HG02642 (cell line): ENCODE results near the gene ATP8A1.
"Not testable (repeated sequence)": the region's sequence is repeated elsewhere in the genome, so short reads cannot be mapped to it uniquely, and the experiment has no call there.

ENCODE experiments used
- ATAC-seq: cut with Tn5 transposase; IDR thresholded peaks from one replicate; pipeline ENCODE4 v1.9.1; 2021; ENCODE audit warnings: mild to moderate bottlenecking; ENCODE audit not compliant: unreplicated experiment, poor library complexity

The ATP8A1 gene

GRCh38 chr4:42480717-42481116 is 176.2 kb downstream of the ATP8A1 start:
- ATAC-seq: no peak

DNA sequence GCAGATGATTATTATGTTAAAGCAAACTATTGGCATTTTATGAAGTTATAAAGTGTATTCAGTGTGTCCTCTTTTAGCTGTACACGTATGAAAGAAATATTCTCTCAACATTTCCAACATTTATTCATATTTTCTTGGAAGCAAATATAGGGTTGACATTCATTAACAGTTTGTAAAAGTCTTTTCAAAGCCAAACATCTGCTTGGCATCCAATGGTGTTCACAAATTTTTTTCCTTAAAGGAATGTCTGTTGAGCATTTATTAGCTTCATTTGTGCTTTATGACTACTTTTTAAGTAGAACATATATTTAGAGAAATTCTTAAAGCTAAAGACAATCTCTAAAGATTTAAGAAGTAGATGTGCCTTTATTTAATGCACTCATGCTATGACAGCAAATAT is 176.6 kb downstream of the ATP8A1 start:
- no peak for ATAC-seq

- no peak for ATAC-seq
These were observed 178.0 kb downstream of the ATP8A1 start for GRCh38 chr4:42478946-42479345.

DNA sequence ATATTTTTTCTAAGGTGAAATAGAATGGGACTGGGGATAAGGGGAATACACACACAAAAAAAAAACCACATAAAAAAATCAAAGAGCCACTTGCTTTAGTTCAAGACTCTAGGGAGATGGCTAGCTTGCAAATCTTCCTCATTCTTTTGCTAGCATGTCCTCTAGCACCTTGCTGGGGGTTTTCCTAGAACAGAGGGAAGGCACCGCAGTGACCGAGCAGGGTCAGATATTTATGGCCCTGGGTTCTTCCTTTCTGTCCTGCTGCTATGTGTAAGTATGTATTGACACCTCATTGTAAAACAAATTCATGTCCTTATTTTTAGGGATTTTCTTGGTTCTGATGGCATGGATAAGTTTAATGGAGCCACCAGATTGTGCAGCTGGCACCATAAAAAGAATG is 178.4 kb downstream of the ATP8A1 start:
- no peak for ATAC-seq

GRCh38 chr4:42474406-42474805 is 182.5 kb downstream of the ATP8A1 start:
- no peak for ATAC-seq

GRCh38 chr4:42473071-42473684 is 183.7 kb downstream of the ATP8A1 start:
- no peak for ATAC-seq

GRCh38 chr4:42471896-42472295 is 185.0 kb downstream of the ATP8A1 start:
- ATAC-seq: no peak

- no peak for ATAC-seq
These were observed 186.9 kb downstream of the ATP8A1 start for GRCh38 chr4:42470023-42470422.

GRCh38 chr4:42467777-42468176 is 189.1 kb downstream of the ATP8A1 start:
- ATAC-seq: not testable (repeated sequence)

GRCh38 chr4:42466273-42466844 is 190.5 kb downstream of the ATP8A1 start:
- no peak for ATAC-seq

- ATAC-seq: no peak
These were observed 192.3 kb downstream of the ATP8A1 start for GRCh38 chr4:42464550-42465094.

- ATAC-seq: not testable (repeated sequence)
These were observed 195.7 kb downstream of the ATP8A1 start for GRCh38 chr4:42461216-42461615.

GRCh38 chr4:42460043-42460442 is 196.9 kb downstream of the ATP8A1 start:
- peak; percentile 97 for ATAC-seq

GRCh38 chr4:42458657-42459056 is 198.2 kb downstream of the ATP8A1 start:
- ATAC-seq: no peak

- ATAC-seq: no peak
These were observed 202.0 kb downstream of the ATP8A1 start for GRCh38 chr4:42454755-42455420.

DNA sequence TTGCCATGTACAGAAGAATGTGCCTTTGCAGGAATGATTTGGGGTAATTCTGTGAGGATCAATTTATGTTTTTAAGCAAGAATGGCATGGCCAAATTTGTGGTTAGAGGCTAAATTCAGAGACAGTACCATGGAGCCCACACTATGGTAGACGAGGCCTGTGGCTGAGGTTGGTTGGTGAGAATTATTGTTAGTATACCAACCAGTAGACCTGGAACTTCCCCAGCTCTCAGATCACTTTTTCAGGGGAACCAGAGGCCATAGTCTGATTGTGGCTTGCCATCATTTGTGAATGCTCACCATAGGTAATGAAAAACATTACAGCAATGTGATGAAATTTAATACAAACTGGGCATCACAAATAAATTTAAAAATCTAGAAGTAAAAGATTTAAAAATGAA is 203.3 kb downstream of the ATP8A1 start:
- peak; percentile 85 for ATAC-seq

GRCh38 chr4:42452823-42453222 is 204.1 kb downstream of the ATP8A1 start:
- ATAC-seq: no peak

DNA sequence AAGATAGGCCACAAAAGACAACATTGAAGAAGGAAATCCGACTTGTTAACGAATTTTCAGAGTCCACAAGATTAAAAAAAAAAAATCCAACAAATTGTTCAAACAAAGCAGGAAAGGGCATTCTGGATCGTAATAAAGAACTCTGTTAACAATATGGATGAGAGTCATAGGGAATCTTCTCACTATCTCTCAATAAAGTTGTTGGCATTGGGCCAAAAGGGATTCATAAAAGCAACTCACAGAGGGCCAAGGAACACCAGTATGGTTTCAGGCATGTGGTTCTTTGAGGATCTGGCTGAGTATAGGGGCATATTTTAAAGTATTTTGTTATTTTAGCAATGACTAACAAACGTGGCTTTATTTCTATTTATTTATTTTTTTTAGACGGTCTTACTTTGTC is 210.1 kb downstream of the ATP8A1 start:
- no peak for ATAC-seq

DNA sequence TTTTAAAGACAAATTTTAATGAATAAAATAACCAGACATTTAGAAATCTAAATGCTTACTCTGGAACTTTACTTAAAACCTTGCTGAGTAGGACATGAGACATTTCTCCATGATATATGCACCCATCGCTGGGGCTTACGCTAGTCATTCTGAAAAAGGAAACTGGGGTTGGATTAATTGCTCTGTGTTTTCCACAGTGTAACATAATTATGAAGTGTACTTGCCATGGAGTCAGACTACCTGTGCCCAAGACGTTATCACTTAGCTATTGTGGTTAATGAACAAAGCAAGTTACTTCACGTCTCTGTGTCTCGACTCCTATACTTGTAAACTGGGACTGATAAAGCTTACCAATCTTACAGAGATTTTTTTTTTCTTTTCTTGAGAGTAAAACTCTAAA is 211.9 kb downstream of the ATP8A1 start:
- no peak for ATAC-seq

GRCh38 chr4:42442601-42443000 is 214.3 kb downstream of the ATP8A1 start:
- no peak for ATAC-seq

DNA sequence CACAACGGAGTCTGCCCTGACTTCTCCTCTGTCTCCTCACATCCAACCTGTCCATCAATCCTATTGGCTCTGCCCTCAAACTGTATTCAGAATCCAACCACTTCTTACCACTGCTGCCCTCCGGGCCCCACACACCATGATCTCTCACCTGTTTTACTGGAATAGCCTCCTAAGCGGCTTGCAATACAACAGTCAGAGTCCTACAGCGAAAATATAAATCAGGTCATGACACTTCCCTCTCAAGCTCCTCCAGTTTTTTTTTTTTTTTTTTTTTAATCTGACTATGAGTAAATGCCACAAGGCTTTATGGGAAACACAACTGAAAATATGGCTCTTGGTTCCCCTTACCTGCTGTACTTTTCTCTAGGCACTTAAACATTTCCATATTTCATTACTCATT is 216.8 kb downstream of the ATP8A1 start:
- no peak for ATAC-seq
